ENCODE measurements around the gene TMEM126B.
A peak's percentile ranks its signal among the peaks of the same experiment; 100 is the strongest.
"Not testable (repeated sequence)": the region's sequence is repeated elsewhere in the genome, so short reads cannot be mapped to it uniquely, and the experiment has no call there.

The TMEM126B gene

DNA sequence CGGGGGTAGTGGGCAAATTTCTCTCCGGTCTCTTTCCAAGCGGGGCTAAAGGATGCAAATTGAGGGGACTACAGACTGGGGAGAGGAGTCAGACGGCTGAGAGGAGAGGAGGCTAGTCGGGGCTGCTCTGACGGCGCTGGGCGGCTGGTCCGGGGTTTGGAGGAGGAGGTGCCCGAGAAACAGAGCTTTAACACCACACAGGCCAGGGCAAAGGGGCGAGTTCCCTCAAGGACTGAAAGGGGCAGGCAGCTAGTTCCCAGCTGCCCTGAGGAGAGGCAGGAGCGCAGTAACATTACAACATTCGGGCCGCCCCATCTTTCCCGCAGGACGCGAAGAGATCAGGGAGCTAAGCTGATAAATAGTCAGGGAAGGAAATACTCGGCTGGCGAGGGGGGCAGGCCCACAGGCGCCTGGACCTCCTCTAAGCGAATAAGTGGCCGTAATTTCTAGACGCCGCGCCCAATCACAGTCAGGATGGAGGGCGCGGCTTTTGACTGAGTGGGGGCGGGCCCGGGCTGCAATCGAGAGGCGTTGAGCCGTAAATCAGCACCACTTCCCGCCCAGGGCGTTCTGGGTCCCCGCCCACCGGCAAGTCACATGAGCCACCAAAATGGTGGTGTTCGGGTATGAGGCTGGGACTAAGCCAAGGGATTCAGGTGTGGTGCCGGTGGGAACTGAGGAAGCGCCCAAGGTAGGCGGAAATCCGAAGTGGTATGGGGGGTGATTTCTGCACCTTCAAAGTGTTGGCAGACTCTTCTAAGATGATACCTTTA is at the start of gene TMEM126B:
TMEM126B (plus strand) TSS at position 596 of the 773 bp plus-strand sequence; CDS start at position 611, 15 bp downstream.
- DNase-seq, result peak; percentile 97

DNA sequence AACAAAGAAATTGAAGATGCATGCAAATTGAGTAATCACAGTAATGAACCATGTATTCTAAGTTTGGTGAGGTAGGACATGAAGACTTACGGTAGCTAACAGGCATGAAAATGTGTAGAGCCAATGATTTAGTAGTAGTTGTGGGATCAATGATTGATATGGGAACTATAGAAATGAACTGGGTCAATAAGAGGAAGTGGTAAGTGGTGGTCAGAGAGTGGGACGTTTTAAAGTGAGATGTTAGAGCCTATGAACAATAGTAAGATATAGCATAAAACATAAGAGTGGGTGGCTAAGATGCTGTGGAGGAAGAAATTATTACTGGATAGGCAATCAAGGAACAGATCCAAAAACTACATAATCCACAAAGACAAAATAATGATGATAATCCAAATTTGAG is 46.3 kb upstream of the TMEM126B start:
- DNase-seq, result no peak

DNA sequence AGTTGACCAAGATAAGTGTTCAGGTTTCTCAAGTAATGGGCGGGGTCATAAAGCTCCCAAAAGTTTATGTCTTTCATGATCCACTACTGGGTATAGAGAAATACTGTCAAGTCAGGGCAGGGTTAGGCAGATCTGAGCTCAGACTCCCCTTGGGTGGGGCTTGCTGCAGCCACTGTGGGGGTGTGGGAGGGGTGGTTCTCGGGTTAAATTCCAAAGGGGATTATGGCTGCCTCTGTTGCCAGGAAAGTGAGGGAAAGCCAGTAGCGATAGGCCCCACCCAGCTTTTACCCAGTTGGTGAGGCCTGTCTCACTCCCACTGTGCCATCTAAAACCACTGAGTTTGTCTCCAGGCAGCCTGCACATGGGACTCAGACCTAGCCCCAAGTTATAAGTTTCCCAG is 39.0 kb upstream of the TMEM126B start:
- no peak for DNase-seq

DNA sequence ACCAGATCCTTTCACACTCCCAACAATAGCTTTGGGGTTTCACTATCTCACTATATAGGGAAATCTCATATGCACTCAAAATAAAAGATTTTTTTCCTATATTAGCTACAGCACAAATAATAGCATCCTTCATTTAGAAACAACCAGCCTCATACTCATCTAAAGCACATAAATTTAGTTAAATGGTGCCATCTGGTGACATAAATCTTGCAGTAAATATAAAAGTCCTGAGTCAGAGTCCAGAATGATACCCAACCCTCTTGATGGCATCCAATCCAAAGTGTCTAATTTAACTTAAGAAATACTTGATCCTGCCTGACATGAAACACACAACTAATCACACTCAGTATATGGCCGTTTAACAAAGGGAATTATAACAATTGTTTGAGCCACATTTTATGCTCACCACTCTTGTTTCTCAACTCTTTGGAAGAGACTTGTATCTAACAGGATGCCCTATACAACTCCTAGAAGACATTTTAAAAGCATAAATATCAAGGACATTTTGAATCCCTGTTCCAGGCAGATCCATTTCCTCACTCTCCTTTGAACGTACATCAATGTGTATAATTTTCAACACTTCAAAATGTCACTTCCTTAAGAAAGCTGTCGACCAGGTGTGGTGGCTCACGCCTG is 37.4 kb upstream of the TMEM126B start:
- DNase-seq, result peak; percentile 45

DNA sequence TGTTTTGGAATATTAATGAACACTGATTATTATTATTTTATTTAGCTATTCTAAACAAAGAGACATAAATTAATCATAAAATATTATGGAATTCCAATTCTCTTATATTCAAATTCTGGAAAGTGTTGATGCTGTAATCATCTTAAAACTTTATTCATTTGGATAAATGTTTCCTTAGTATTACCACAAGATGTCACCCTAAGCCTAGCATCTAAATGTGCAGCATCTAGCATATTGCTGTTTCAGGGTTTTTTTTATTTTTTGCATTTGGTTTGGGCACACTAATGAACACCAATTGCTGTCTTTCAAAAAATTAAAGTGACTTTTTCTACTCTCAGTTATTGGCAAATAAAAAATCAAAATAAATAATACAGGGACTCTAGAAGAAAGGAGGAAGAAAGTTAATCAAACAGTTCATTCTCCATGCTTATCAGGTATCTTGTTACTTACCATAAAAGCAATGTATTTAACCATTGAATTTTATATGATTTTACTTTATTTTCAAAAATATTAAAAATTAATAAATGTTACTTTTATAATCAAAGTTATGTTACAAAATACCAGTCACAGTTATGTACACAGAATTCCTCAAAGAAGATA is 33.0 kb upstream of the TMEM126B start:
- DNase-seq, result peak; percentile 24

DNA sequence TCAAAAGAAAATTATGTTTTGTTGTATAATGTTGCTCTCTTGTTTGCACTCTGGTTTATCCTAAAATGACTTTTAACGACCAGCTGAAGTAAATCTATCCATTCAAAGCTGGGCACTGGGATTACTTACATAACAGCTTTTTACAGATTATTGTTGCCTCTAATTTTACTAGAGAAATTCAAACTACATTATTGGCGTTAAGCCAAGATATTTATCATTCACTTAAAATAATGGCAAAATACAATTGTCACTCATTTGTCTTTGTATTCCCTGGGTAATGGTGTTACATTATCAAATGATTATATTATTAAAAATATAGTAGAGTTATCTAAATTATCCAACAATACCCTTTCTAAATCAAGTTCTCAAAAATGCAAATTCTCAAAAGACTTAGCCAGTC is 31.5 kb upstream of the TMEM126B start:
- DNase-seq, result no peak

DNA sequence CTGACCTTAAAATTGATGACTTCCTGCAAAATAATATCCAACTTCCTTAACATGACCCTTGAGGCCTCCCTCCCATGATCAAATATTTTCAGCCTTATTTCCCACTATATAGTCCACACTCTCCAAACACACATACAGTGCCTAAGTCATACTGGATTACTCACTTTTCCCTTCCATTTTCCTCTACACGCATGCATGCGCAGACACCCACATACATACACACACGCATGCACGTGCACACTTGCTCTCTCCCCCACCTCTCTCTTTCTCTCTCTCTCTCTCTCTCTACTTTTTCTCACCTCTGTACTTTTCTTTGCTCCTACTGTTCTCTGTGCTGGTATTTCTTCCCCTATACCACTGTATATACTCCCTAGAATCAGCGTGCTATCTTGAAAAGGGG is 29.3 kb upstream of the TMEM126B start:
- no peak for DNase-seq

DNA sequence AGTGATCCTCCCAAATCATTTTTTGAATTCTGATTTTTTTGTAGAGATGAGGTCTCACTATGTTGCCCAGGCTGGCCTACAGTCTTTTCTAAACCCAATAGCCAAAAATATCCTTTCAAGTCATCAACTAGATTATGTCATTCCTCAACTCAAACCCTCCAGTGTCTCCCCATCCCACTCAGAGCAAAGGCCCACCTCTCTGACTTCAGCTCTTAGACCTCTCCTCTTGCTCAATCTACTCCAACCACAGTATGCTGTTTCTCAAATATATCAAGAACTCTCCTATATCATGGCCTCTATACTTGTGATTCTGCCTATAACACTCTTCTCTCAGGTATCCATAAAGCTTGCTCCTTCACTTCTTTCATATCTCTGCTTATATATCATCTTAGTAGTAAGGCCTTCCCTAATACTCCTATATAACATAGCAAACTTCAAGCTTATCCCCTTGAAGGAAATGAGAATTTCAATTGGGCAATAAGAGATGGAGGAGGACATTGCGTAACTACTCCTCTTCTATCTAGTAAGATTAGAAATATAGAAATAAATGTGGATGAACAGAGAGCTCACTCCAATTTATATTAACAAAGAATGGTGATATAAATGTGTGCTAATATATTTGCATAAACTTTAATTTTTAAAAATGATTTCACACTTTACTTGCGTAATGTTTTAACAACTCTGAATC is 25.7 kb upstream of the TMEM126B start:
- DNase-seq, result no peak

DNA sequence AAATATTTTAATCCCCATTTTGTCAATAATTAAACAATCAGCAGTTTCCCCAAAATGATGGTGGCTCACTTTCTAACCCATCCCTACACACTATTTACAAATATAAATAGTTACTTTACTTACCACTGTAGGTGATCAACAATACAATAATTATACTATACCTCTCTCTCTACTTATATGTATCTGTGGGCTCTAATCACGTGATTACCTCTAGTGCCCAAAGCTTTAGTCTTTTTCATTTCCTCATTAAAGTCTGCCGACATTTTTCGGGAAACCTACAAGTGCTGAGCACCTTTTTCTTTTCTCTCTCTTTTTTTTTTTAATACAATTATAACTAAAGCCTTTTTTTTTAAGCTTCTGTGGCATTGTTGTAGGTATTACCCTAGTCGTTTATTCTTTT is 25.2 kb upstream of the TMEM126B start:
- DNase-seq, result no peak

DNA sequence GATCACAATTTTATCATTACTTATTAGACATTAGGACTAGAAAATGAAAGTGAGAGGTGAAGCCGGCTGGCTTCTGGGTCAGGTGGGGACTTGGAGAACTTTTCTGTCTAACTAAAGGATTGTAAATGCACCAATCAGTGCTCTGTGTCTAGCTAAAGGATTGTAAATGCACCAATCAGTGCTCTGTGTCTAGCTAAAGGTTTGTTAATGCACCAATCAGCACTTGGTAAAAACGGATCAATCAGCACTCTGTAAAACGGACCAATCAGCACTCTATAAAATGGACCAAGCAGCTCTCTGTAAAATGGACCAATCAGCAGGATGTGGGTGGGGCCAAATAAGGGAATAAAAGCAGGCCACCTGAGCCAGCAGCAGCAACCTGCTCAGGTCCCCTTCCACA is 22.2 kb upstream of the TMEM126B start:
- not testable (repeated sequence) for DNase-seq

DNA sequence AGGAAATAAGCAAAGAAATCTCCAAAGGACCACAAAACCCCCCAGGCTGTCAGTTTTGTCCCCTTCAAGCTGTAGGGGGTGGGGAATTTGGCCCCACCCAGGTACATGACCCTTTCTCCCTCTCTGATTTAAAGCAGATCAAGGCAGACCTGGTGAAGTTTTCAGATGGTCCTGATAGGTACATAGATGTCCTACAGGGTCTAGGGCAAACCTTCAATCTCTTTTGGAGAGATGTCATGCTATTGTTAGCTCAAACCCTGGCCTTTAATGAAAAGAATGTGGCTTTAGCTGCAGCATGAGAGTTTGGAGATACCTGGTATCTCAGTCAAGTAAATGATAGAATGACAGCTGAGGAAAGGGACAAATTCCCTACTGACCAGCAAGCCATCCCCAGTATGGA is 19.8 kb upstream of the TMEM126B start:
- not testable (repeated sequence) for DNase-seq

DNA sequence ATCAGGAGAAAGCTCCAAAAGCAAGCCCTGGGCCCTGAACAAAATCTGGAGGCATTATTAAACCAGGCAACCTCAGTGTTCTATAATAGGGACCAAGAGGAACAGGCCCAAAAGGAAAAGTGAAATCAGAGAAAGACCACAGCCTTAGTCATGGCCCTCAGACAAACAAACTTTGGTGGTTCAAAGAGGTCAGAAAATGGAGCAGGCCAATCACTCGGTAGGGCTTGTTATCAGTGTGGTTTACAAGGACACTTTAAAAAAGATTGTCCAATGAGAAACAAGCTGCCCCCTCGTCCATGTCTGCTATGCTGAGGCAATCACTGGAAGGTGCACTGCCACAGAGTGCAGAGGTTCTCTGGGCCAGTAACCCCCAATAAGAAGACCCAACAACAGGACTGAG is 19.1 kb upstream of the TMEM126B start:
- not testable (repeated sequence) for DNase-seq

DNA sequence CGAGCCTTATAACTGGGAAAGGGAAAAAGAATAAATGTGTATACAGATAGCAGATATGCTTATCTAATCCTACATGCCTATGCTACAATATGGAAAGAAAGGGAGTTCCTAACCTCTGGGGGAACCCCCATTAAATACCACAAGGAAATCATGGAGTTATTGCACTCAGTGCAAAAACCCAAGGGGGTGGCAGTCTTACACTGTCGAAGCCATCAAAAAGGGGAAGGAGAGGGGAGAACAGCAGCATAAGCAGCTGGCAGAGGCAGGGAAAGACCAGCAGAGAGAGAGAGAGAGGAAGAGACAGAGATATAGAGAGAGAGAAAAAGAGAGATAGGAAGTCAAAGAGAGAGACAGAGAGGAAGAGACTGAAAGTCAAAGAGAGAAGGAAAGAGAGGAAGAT is 16.8 kb upstream of the TMEM126B start:
- DNase-seq, result not testable (repeated sequence)

DNA sequence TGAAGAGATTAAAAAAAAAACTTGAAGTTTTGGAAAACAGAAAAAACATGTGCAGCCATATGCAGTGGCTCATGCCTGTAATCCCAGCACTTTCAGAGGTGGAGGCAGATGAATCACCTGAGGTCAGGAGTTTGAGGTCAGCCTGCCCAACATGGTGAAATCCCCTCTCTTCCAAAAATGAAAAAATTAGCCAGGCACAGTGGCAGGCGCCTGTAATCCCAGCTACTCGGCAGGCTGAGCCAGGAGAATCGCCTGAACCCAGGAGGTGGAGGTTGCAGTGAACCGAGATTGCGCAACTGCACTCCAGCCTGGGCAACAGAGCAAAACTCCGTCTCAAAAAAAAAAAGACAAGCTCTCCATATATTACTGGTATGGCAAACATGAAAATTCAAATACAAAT is 8.9 kb upstream of the TMEM126B start:
- no peak for DNase-seq

DNA sequence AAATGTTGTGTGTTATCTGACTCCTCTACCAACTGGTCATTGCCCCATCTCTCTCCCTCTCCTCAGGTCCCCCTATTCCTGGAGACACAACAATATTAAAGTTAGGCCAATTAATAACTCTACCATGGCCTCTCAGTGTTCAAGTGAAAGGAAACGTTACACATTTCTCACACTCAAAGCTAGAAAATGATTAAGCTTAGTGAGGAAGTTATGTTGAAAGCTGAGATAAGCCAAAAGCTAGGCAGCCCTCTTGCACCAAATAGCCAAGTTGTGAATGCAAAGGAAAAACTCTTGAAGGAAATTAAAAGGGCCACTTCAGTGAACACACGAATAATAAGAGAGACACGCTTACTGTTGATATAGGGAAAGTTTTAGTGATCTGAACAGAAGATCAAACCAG is 8.1 kb upstream of the TMEM126B start:
- no peak for DNase-seq

DNA sequence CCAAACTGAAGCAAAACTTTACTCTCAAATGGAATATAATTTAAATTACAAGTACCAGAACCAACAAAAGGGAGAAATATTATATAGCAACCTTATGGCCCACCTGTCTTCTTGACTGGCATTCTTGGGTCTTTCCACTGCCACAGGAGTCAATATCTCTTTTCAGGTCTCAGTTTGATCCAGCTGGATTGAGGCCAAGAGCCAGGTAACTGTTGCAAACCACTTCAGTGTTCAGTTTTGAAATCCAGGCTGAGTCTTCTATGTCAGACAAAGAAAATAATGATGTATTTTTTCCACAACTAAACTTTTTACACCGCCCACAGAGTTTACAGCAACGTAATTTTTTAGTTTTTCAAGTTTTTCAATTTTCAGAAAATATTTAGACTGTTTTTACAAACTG is 1.9 kb upstream of the TMEM126B start:
- DNase-seq, result no peak

DNA sequence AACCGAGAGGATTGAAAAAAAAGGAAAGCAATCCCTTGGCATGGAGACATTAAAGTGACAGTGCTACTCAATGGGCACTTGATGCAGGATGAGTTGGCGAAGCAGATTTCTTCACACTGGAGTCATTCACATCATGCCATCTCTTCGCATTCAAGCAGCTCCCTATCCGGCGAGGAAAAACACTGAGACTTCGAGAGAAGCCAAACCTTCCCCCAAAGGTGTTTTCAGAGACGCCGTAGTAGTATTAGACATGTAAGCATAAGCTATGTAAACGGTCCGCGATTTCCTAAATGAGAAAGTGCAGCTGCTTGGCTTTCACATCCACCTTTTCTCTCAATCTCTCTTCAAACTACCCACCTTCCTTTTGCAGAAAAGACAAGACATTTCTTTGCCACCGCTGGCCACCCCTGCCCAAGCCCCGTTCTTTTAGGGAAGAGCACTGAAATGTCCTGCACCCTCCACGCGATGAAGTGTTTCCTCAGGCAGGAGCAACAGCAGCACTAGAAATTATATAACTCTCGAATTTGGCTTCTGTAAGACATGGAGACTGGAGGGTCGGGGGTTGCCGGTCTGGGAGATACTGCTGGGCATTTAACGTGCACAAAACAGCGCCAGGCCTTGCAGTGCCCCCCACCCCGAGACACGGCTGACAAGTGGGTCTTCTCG is 928 bp upstream of the TMEM126B start, which contains the start of gene DLG2:
DLG2 (minus strand) TSS at position 13 of the 666 bp plus-strand sequence.
- no peak for DNase-seq

DNA sequence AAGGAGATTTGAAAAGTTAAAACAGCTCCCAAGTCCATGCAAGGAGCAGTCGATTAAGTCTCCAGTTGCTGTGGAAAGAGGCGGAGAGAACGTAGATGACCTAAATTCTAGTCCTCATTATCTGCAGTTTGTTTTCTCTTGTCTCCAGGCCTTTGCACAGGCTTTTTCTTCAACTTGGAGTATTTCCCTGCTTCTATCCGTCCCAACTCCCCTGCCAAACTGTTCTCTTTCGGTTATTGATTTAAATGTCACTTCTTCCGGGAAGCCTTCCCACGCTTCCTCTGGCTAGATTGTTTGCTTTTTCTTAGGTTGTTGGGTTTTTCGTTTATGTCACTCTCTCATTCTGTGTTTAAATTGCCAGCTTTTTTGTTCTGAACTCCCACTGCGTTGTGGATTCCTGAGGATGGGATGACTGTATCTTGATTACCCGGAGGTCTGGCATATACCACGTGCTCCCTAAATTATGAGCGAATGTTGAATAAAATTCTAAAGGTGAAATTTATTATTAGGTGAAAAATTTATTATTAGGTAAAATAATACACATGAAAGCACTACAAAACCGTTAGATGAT is 463 bp downstream of the TMEM126B start:
- no peak for DNase-seq

DNA sequence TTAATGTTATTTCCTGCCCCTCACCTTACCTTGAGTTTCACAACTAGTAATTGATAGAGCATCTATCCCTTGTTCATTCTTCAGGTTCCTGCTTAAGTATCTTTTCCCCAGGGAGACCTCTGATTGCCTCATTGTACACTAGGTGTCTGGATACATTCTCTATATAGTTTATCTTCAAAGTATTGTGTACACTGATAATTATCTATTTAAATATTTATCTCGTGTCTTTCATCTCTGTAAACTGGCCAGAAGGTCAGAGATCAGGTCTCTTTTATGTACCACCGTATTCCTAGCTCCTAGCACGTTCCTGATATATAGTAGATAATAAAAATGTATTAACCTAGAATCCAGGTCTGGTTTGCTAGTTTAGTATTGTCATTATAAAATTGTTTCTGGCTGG is 6.4 kb downstream of the TMEM126B start:
- DNase-seq, result no peak

DNA sequence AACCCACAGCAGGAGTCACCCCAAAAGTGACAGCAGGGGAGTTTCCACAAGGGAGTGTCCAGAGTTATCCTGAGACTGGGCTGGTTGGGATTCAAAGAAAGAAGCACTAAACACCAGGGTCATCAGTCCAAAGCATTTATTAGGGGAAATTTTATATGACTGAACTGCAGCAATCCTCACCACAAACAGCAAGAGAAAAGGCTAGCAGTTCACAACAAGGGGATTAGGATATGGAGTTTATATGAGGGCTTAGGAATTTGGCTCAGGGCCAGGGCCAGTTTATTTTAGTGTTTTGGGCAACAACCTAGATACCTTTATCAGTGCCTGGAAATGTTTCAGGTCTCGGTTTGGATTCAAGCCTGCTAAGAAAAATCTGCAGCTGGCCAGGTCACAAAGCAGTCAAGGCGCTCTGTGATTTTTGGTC is 14.8 kb downstream of the TMEM126B start:
- no peak for DNase-seq

DNA sequence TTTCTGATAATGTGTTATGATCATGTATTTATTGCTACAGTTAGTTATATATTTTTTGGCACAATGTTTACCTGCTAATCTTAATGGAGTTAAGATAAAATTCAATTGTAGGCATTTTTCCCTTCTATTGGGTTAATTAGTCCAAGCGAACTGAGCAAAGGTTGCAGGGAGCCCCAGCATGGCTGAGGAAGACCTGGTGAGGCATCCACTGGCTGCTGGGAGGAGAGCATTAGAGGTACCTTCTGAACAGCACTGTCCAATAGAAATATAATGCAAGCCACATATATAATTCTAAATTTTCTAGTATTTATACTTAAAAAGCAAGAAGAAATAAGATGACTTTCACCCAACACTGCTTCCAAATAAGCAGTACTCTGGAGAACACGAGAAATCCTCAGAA is 18.7 kb downstream of the TMEM126B start:
- DNase-seq, result no peak

DNA sequence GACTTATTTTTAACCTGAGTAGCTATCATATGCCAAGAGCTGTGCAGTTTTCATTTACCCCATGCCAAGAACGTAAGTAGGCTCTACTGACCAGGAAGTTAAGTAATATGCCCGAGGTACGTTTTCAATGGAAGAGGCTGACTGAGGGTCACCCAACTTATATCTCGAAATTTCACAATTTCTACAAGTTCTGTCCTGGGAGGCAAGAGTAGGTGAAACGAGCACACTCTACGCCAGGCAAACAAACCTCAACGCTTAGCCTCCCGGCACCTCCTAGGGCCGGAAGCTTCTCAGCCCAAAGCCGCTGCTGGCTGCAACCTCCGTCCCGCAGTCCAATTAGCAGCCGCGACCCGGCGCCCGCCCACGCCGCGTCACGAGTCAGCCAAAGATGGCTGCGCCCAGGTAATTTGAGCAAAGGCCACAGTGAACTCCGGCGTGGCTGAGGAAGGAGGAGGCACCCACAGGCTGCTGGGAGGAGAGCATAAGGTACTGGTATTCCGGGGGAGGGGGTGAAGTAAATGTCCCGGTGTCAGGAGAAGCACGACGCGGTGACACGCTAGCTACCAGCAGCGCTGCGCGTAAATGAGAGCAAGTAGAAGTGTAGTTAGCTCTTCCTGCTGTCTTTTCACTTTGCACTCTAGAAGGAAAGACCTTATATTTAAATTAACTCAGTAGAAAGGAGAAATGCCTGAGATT is 19.4 kb downstream of the TMEM126B start, which contains the start of gene TMEM126A:
TMEM126A (plus strand) TSS at position 364 of the 696 bp plus-strand sequence. CDS start 2,289 bp downstream, outside the sequence.
- peak; percentile 83 for DNase-seq

All from NCI-H1436 (cell line).